ENCODE results near the gene NRROS. TPM values are rescaled to one million over a fixed set of nuclear protein-coding genes. Genes with fewer than 3 reads are reported as not detected.

Gene NRROS
- total and polyA plus RNA-seq, 2 of the 4 experiments (the other 2 are of a cell fraction): 0.10 TPM; not detected in 1

- H3K14ac ChIP-seq (replicated peaks; ENCODE audit: low read depth, low read length): no peak overlapping the region
- 78% methylated on average over 4 of the region's 8 CpGs; no CpG with 5 or more reads in 1 of the 2 experiments for WGBS, 2 experiments (ENCODE audit: extremely low coverage in 2 of 2, insufficient read length in 1 of 2)
- no peak overlapping the region for H2AK9ac ChIP-seq (replicated peaks; ENCODE audit: low read depth, low read length, poor library complexity)
- H3K9ac ChIP-seq (ENCODE audit: low read depth, low read length): no peak overlapping the region
- H2BK5ac ChIP-seq (ENCODE audit: low read depth, low read length, poor library complexity, severe bottlenecking): no peak overlapping the region
- no peak for TF ChIP-seq MXI1 (IDR thresholded peaks at IDR 0.05; ENCODE audit: borderline replicate concordance, low read depth, low read length)
- no peak for TF ChIP-seq POLR2A (IDR thresholded peaks at IDR 0.05; ENCODE audit: low read depth, low read length)
- TF ChIP-seq NFE2L2 (IDR thresholded peaks at IDR 0.05; ENCODE audit: low read depth, low read length): no peak
- no peak for TF ChIP-seq CTCF (conservative IDR thresholded peaks at IDR 0.05; ENCODE audit: low read depth, low read length)
- no peak for TF ChIP-seq BHLHE40 (IDR thresholded peaks at IDR 0.05; ENCODE audit: low read depth, low read length)
- no peak for TF ChIP-seq FOS (IDR thresholded peaks at IDR 0.05; ENCODE audit: low read depth, low read length)
- no peak for TF ChIP-seq SMC3 (IDR thresholded peaks at IDR 0.05; ENCODE audit: low read depth, low read length)
- TF ChIP-seq MAZ (IDR thresholded peaks at IDR 0.05; ENCODE audit: borderline replicate concordance, low read depth, low read length): no peak
- TF ChIP-seq MAFK (IDR thresholded peaks at IDR 0.05; ENCODE audit: low read depth, low read length): no peak
- TF ChIP-seq CEBPB (IDR thresholded peaks at IDR 0.05; ENCODE audit: low read depth, low read length): no peak
- no peak for TF ChIP-seq RCOR1 (IDR thresholded peaks at IDR 0.05; ENCODE audit: insufficient replicate concordance, low read length)
- no peak for TF ChIP-seq CHD1 (IDR thresholded peaks at IDR 0.05; ENCODE audit: low read depth, low read length)
- TF ChIP-seq ELK1 (IDR thresholded peaks at IDR 0.05; ENCODE audit: borderline replicate concordance, low read depth, low read length): no peak
- no peak for TF ChIP-seq USF2 (IDR thresholded peaks at IDR 0.05; ENCODE audit: low read depth, low read length)
- TF ChIP-seq RFX5 (IDR thresholded peaks at IDR 0.05; ENCODE audit: low read depth, low read length): no peak
- TF ChIP-seq RAD21 (IDR thresholded peaks at IDR 0.05; ENCODE audit: low read length): no peak
- ChIA-PET POLR2A (ENCODE audit: unreplicated experiment) (no interaction called here), CTCF (no interaction called here)
- no peak overlapping the region for H4K5ac ChIP-seq (ENCODE audit: low read depth, low read length)
- no peak overlapping the region for H2BK20ac ChIP-seq (ENCODE audit: low read depth, low read length)
- in situ Hi-C loops (cut with MboI; ENCODE audit: low sequenced_read_pairs): no loop called here
- no peaks in the 10 kb centered on the region for H3K79me1 ChIP-seq (ENCODE audit: low read depth in 1 of 2, low read length in 2 of 2)
- no peak overlapping the region for H3K18ac ChIP-seq (ENCODE audit: low read depth, low read length)
- H3K9me1 ChIP-seq (ENCODE audit: insufficient read depth, low read length): peaks cover 4% of the 10 kb centered on the region; the same call in 1 of the 2 replicates
- H2AFZ ChIP-seq (replicated peaks; ENCODE audit: low read length, poor library complexity): no peak overlapping the region
- peaks cover 1% of the 10 kb centered on the region; the same call in 1 of the 2 replicates for H3K4me1 ChIP-seq (ENCODE audit: control insufficient read depth, insufficient read depth, low read length)
- no peak overlapping the region for H2BK120ac ChIP-seq (ENCODE audit: low read depth, low read length)
- BruUV-seq (replicated peaks): no TSS peak
- no peaks in the 10 kb centered on the region for H3K9me3 ChIP-seq (ENCODE audit: control insufficient read depth, insufficient read depth, low read length)
- DNase-seq (no peak), ATAC-seq (ENCODE audit: low read depth) (no peak)
- no peak overlapping the region for H2AK5ac ChIP-seq (ENCODE audit: low read depth, low read length)
- dilution Hi-C loops (cut with HindIII; ENCODE audit: low sequenced_read_pairs, unreplicated experiment): no loop called here
- peaks cover 2% of the 10 kb centered on the region for H3K27me3 ChIP-seq (ENCODE audit: control insufficient read depth, insufficient read depth, low read length)
- H3K36me3 ChIP-seq (ENCODE audit: control insufficient read depth, insufficient read depth, low read length): no peaks in the 10 kb centered on the region
- intact Hi-C loops (cut with micrococcal nuclease): no loop called here
- H3K23ac ChIP-seq (ENCODE audit: low read depth, low read length): no peak overlapping the region
- H2BK15ac ChIP-seq (ENCODE audit: low read depth, low read length): no peak overlapping the region
- H3K56ac ChIP-seq (ENCODE audit: extremely low read depth, insufficient read depth, low read length): no peak overlapping the region
- no peaks in the 10 kb centered on the region for H4K20me1 ChIP-seq (ENCODE audit: insufficient read depth, low read length)
- H3K4me2 ChIP-seq (ENCODE audit: low read depth, low read length): no peak overlapping the region
- no peak overlapping the region for H4K91ac ChIP-seq (ENCODE audit: insufficient read depth, low read depth, low read length)
- no peak overlapping the region for H4K8ac ChIP-seq (ENCODE audit: low read depth in 2 of 2, low read length in 2 of 2)
- no peak overlapping the region for H3K4me3 ChIP-seq (ENCODE audit: insufficient read depth, low read depth, low read length)
- H3K27ac ChIP-seq (ENCODE audit: insufficient read depth, low read length): no peak overlapping the region
- H3K4ac ChIP-seq (ENCODE audit: low read depth, low read length): no peak overlapping the region
Measured at GRCh38 chr3:196627918-196628231, 11.6 kb upstream of the NRROS start.

Measured in IMR-90 (cell line).